SK-N-DZ (cell line): Measurements from ENCODE around the gene TBL1Y. TPM values are rescaled to one million over a fixed set of nuclear protein-coding genes. Genes with fewer than 3 reads are reported as not detected.
"Not testable (repeated sequence)": the region's sequence is repeated elsewhere in the genome, so short reads cannot be mapped to it uniquely, and the experiment has no call there.

Source experiments
- DNase-seq: peaks from one replicate; pipeline ENCODE4 v3.0.0-alpha.2; 2015; ENCODE audit warnings: low spot score
- polyA plus RNA-seq, 2 experiments: library from polyadenylated mRNA; depleted of rRNA; stranded (reverse); fragments of >200 nt; gene quantifications; 2 replicates each; pipeline ENCODE4 v1.2.3, GENCODE V29; 2014

The TBL1Y gene
- polyA plus RNA-seq (2014; cell fraction: cytosol; rRNA removed) = not detected in 2 replicates
- polyA plus RNA-seq (2014; cell fraction: nucleus; rRNA removed) = not detected in 2 replicates

DNA sequence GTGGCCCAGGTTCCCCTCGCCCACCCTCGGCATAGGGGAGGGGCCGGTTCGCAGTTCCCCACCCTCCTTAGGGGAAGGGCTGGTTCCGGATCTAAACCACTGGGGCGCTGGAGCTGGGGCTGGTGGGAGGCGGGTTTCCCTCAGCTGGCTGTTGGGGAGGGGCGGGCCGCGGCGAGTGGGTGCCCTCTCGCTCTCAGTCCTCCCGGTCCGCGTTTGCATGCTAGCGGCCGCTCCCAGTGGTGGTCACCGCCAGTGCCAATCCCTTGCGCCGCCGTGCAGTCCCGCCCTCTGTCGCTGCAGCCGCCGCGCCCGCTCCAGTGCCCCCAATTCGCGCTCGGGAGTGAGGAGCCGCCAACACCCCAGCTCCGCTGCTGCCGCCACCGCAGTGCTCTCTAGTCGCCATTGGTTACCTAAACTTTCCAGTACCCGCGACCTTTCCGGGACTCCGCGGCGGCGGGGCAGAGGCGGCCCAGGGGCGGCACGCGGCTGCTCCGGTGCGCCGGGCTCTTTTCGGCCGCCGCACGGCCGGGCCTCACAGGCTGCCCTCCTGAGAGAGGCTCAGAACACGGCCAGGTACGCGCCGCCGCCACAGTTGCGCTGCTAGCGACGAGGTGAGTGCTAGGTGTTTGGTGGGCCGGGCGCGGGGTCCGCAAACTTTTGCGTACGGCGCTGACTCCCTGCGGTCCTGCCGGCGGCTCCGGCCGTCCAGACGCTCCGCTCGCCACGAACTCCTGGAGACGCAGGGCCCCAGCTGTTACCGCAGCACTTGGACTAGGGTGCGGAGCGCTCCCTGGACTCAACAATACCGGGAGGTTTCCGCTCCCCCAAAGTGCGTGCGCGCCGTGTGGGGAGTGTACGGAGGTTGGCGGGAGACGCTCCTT is at the start of gene TBL1Y:
TBL1Y (plus strand) TSS at position 326 of the 881 bp plus-strand sequence. CDS start 114,388 bp downstream, outside the sequence.
- no peak for DNase-seq

DNA sequence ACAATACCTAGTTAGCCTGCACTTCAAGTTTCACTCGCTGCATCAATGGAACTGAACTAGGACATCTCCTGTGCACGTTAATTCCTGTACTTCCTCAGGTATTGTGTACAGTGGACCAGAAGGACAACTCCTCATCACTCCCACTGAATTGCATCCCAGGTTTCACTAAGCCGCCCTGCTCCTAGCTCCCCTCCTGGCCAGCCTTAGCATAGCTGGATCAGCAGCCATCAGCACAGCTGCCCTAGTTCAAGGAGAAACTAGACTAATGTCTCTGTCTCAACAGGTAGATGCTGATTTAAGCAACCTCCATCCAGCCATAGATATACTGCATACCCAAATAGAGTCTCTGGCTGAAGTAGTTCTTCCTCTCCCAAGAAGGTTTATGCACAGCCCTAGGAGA is 16.0 kb upstream of the TBL1Y start:
- DNase-seq = no peak

GRCh38 chrY:6895236-6895635 is 15.3 kb upstream of the TBL1Y start:
- DNase-seq = no peak

DNA sequence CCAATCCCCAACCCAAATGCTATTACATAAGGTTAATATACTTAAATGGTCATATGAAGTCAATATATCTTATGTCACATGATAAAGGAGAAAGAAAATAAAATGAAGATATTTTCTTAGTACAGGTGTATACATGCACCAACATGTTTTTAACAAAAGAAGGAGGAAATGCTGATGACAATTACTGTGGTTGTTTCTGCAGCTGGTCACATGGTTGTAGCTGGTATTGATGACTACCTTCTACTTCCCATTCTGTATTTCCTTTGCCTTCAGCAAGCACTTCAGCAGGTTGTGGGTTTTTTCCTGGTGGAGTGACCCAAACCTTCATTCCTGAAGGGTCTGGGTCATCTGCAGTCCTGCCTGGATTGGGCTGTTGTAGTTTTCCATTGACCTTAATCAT is 8.4 kb upstream of the TBL1Y start:
- not testable (repeated sequence) for DNase-seq

GRCh38 chrY:6907591-6907990 is 2.9 kb upstream of the TBL1Y start:
- no peak for DNase-seq

DNA sequence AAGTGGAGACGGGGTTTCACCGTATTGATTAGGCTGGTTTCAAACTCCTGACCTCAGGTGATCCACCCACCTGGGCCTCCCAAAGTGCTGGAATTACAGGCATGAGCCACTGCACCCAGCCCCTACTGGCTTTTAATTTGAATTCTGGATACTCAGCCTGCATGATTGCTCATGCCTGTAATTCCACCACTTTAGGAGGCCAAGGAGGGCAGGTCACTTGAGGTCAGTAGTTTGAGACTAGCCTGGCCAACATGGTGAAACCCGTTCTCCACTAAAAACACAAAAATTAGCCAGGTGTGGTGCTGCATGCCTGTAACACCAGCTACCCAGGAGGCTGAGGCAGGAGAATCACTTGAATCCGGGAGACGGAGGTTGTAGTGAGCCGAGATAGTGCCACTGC is 2.5 kb upstream of the TBL1Y start:
- DNase-seq = not testable (repeated sequence)

- DNase-seq = no peak
Observed at GRCh38 chrY:6909118-6909521, 1.4 kb upstream of the TBL1Y start.

DNA sequence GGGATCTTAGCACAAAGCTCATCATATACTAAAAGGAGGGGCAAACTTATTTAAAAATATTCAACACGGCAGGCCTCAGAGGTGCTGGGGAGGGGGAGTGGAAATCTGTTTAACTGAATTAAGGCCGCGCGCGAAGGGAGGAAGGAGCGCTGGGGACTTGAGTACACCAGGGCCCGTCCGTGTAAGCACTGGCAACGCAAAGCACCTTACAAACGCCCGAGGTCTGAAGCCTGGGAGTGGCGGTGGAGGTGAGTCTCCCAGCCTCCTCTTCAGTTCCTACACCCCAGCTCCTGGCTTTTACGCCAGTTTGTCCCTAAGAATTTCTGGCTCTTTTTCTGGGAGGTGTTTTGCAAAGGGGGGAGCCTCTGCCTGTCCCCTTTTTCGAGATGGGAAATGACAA is 641 bp upstream of the TBL1Y start:
- DNase-seq = no peak

- DNase-seq = no peak
Observed at GRCh38 chrY:6911253-6911881, 870 bp downstream of the TBL1Y start, which contains the start of gene AMELY. Gene AMELY, minus strand, starts transcription at chrY:6911752. Its CDS starts 39,144 bp downstream, at chrY:6872608.

- DNase-seq = no peak
Observed at GRCh38 chrY:6913362-6913761, 2.9 kb downstream of the TBL1Y start.

GRCh38 chrY:6921061-6921460 is 10.6 kb downstream of the TBL1Y start:
- DNase-seq = no peak

DNA sequence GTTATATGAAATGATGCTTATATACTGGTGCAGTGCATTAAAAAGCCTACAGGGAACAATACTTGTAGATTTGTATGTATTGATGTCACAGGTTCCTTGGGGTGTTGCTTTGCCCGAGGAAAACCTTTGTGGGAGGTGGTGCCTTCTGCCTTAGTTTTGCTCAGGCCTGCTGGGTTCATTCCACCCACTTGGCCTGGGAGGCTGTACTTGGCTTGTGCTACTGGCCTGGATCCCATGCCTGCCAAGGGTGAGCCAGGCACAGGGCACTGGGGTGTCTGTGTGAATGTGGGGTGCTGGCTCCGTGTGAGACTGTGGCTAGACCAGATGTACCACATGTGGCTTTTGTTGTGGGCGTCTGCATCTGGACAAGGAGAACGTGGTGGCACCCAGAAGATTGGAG is 17.8 kb downstream of the TBL1Y start:
- DNase-seq = no peak

GRCh38 chrY:6929237-6929636 is 18.7 kb downstream of the TBL1Y start:
- no peak for DNase-seq

GRCh38 chrY:6931779-6932396 is 21.4 kb downstream of the TBL1Y start:
- no peak for DNase-seq

DNA sequence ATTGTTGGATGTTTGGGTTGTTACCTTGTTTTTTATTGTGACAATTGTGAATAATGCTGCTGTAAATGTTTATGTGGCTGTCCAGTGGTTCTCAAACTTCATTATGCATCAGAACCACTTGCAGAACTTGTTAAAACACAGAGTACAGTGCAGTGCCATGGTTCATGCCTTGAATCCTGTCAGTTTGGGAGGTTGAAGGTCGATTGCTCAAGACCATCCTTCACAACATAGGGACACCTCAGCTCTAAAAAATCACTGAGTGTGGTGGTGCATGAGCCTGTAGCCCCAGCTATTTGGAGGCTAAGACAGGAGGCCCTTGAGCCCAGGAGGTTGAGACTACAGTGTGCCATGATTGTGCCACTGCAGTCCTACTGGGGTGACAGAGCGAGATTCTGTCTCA is 25.0 kb downstream of the TBL1Y start:
- no peak for DNase-seq

GRCh38 chrY:6947695-6948094 is 37.2 kb downstream of the TBL1Y start:
- DNase-seq = no peak

DNA sequence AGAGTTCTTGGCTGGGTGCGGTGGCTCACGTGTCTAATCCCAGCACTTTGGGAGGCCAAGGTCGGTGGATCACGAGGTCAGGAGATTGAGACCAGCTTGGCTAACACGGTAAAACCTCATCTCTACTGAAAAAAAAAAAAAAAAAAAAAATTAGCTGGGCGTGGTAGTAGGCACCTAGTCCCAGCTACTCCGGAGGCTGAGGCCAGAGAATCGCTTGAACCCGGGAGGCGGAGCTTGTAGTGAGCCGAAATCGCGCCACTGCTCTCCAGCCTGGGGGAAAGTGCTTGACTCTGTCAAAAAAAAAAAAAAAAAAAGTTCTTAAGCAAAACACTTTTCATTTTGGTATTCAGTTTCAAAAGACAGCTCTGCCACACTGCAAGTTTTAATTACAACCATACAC is 37.9 kb downstream of the TBL1Y start:
- DNase-seq = no peak

DNA sequence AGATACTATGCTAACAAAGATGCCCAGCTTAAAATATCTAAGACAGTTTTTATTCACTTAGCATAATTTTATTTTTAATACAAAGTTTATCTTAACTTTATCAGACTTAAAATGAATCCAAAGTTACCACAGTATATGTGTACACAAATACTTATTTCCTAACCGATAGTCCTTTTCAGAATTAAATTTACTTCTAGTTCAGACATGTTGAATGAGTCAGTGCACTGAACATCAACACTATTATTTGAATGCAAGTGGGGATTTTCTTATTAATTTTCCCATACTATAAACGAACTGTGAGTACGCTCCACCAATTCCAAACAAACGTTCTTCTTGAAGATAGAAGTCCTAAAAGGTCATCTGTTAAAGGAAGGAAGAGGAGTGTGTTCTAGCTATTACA is 39.5 kb downstream of the TBL1Y start:
- no peak for DNase-seq

DNA sequence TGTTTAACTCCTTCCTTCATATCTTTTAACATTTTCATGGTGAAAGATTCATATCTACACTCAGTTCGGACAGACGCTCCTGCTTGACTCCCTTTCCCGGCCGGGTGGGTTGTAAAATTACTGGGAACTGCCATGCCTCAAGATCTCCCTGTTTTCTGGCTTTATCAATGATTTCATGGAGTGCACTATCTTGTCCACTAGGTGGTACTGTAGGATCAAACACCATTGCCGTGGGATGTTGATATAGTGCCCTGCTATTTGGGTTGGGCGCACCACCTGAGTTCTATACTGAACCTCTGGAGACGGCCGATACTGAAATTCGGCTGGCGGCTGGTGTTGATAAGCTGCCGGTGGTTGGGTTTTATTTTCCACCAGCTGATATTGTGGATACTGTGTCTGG is 54.2 kb downstream of the TBL1Y start:
- DNase-seq = no peak

DNA sequence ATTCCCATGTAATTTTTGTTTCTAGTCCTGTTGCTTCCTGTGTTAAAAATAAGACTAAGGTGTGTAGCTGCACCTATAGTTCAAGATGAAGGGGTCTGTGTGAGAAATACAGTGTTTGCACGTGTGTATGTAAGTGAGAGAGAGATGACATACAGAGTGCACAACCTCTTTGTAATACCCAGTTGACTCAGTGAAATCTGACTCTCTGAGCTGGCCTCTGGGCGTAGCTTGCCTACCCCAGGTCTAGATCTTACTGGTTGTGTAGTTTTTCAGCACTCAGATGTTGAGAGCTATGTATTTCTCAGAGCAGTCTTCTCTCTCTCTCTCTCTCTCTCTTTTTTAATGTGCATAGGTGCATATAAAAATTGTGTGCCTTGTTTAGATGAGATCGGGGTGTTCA is 56.0 kb downstream of the TBL1Y start:
- DNase-seq = no peak

GRCh38 chrY:6967736-6968135 is 57.2 kb downstream of the TBL1Y start:
- DNase-seq = no peak

DNA sequence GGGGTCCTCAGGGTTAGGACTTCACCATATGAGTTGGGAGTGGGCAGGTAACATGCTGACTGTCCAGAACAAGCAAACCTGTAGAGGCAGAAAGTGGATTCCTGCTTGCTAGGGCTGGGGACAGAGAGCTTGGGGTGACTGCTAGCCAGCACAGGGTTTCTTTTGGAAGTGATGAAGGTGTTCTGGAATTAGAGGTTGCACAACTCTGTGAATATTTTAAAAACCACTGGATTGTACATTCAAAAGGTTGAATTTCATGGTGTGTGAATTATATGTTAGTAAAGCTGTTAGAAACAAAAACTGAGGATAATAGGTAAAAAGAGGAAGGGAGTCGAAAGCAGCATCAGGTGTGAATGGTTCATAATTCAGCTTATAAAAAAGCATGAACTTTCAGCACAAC is 57.7 kb downstream of the TBL1Y start:
- DNase-seq = no peak
